ENCODE data around the gene PXK.

Gene PXK

DNA sequence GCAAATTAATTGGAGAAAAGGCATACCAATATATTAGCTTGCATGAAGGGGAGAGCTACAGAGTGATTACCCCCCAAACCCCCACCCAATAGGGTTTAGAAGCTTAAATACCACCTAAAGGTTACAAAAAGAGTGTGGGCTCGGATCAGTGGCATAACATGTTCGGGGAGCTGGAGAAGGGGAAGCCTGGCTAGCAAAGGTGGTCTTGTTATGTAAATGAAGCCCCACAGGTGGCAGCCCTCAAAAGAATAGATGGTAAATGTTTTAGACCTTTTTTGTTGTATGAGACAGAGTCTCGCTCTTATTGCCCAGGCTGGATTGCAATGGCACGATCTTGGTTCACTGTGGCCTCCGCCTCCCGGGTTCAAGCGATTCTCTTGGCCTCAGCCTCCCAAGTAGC is 10.9 kb upstream of the PXK start:
- TF ChIP-seq POLR2A (IDR thresholded peaks at IDR 0.05; ENCODE audit: extremely low read depth, insufficient read length) (no peak), MYC (IDR thresholded peaks at IDR 0.05; ENCODE audit: low read depth, low read length) (no peak)
- TF ChIP-seq, protein P1, sequence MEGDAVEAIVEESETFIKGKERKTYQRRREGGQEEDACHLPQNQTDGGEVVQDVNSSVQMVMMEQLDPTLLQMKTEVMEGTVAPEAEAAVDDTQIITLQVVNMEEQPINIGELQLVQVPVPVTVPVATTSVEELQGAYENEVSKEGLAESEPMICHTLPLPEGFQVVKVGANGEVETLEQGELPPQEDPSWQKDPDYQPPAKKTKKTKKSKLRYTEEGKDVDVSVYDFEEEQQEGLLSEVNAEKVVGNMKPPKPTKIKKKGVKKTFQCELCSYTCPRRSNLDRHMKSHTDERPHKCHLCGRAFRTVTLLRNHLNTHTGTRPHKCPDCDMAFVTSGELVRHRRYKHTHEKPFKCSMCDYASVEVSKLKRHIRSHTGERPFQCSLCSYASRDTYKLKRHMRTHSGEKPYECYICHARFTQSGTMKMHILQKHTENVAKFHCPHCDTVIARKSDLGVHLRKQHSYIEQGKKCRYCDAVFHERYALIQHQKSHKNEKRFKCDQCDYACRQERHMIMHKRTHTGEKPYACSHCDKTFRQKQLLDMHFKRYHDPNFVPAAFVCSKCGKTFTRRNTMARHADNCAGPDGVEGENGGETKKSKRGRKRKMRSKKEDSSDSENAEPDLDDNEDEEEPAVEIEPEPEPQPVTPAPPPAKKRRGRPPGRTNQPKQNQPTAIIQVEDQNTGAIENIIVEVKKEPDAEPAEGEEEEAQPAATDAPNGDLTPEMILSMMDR (IDR thresholded peaks at IDR 0.05; ENCODE audit: low read depth, low read length), result no peak
- TF ChIP-seq, protein P2, sequence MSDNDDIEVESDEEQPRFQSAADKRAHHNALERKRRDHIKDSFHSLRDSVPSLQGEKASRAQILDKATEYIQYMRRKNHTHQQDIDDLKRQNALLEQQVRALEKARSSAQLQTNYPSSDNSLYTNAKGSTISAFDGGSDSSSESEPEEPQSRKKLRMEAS (IDR thresholded peaks at IDR 0.05; ENCODE audit: low read depth, low read length), result no peak
- no peak overlapping the region for H3K4me3 ChIP-seq (ENCODE audit: low read depth, low read length)
- DNase-seq (ENCODE audit: low read depth), result no peak

DNA sequence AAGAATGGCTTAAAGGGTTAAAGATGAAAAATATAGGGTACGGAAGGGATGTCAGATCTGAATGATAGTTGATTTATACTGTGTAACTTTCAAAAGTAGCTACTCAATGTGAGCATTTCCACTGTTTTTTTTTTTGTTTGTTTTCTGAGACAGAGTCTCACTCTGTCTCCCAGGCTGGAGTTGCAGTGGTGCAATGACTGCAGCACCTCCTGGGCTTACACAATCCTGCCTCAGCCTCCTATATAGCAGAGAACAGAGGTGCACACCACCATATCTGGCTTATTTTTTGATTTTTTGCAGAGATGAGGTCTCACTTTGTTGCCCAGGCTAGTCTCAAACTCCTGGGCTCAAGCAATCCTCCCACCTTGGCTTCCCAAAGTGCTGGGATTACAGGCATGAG is 9.9 kb upstream of the PXK start:
- H3K4me3 ChIP-seq (ENCODE audit: low read depth, low read length), result no peak overlapping the region
- TF ChIP-seq, protein P2 (IDR thresholded peaks at IDR 0.05; ENCODE audit: low read depth, low read length), result no peak
- TF ChIP-seq MYC (IDR thresholded peaks at IDR 0.05; ENCODE audit: low read depth, low read length) (no peak), POLR2A (IDR thresholded peaks at IDR 0.05; ENCODE audit: extremely low read depth, insufficient read length) (no peak)
- TF ChIP-seq, protein P1 (IDR thresholded peaks at IDR 0.05; ENCODE audit: low read depth, low read length), result no peak
- no peak for DNase-seq (ENCODE audit: low read depth)

DNA sequence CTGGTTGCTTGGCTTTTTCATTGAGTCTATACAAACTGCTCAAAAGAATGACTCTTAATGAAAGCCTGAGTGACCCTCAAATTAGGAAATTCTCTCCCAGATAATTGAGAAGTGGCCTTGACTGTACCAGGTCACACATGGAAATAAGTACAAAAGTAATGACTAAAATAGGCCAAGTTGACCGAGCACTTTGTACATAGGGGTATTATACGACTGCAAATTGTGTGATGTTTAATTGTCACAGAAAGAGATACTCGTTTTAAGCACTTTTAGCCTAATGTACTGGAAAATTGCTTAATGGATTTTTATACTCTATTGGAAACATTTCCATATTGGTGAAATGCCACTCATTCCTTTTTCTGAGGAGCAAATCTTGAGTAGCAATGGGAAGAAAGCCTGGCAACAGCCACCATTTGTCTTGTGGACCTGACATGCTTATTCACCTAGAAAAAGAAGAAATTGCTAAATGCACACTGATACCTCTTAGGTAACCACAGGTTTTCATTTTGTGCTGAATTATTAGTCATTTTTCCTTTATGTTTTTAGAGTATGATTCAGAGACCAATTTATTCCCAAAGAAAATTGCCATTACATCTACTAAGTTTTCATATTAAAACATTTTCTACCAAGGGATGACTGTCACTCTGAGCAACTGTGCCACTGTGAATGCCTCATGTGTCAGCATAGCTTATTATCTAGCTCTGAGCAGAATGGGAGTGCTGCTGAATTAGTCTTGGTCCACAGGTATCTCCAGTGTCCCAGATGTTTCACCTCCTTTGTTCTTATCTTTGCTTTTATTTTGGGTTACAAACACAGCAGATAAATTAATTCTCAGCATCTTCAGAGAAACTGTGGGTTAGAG is 8.9 kb upstream of the PXK start:
- DNase-seq (ENCODE audit: low read depth), result no peak
- TF ChIP-seq MYC (IDR thresholded peaks at IDR 0.05; ENCODE audit: low read depth, low read length) (no peak), POLR2A (IDR thresholded peaks at IDR 0.05; ENCODE audit: extremely low read depth, insufficient read length) (no peak)
- TF ChIP-seq, protein P1 (IDR thresholded peaks at IDR 0.05; ENCODE audit: low read depth, low read length), result no peak
- TF ChIP-seq, protein P2 (IDR thresholded peaks at IDR 0.05; ENCODE audit: low read depth, low read length), result no peak
- H3K4me3 ChIP-seq (ENCODE audit: low read depth, low read length), result no peak overlapping the region

DNA sequence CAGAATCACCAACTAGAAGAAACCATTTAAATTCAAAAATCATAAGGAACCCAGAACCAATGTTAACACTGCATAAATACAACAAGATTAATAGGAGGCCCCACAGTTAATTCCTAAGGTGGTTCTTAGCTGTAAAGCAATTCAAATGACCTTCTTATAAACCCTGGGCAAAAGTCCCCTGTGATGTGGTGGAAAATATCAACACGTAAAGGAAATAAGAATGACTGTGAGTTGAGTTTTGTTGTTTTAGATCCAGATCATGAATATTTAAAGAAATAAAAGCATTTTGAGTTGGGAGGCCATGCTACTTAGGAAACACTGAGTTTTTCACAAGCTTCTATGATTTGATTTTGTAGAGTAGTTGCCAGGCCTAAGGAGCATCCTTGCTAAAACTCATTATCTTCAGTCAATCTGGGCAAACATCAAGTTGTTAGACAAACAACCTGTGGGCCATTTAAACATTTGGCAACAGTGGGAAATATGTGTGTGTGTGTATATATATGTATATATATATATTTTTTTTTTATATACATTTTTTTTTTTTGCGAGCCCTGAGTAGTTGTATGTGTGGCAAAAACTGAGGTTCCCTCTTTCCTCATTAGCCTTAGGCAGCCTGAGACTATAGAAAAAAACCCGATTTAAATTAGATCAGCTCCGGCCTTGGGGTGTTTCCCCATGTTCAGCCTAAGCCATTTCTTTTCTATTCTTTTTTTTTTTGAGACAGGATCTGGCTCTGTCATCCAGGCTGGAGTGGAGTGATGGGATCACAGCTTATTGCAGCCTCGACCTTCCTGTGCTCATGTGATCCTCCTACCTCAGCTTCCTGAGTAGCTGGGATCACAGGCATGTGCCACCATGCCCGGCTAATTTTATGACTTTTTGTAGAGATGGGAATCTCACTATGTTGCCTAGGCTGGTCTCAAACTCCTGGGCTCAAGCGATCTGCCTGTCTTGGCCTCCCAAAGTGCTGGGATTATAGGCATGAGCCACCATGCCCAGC is 8.0 kb upstream of the PXK start:
- H3K4me3 ChIP-seq (ENCODE audit: low read depth, low read length), result no peak overlapping the region
- no peak for DNase-seq (ENCODE audit: low read depth)
- TF ChIP-seq MYC (IDR thresholded peaks at IDR 0.05; ENCODE audit: low read depth, low read length) (no peak), POLR2A (IDR thresholded peaks at IDR 0.05; ENCODE audit: extremely low read depth, insufficient read length) (no peak)
- TF ChIP-seq, protein P2 (IDR thresholded peaks at IDR 0.05; ENCODE audit: low read depth, low read length), result no peak
- TF ChIP-seq, protein P1 (IDR thresholded peaks at IDR 0.05; ENCODE audit: low read depth, low read length), result no peak

DNA sequence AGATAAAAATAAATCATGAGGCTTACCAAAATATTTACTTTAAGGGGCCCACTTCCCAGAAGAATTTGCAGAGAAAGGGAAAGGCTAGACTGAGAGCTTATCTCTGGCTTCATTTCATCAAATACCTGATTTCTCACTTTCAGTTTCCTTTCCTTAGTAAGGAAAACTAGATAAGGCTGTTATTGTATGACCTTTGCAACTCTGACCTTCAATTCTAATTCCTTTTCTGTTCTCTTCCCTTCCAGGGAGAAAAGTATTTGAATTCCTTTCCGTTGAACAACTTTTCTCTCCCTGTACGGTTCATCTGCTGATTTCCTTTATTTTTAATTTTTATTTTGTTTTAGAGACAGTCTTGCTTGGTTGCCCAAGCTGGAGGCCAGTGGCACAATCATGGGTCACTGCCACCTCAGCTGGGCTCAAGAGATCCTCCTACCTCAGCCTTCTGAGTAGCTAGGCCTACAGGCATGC is 7.1 kb upstream of the PXK start:
- no peak for DNase-seq (ENCODE audit: low read depth)
- TF ChIP-seq, protein P2 (IDR thresholded peaks at IDR 0.05; ENCODE audit: low read depth, low read length), result no peak
- TF ChIP-seq MYC (IDR thresholded peaks at IDR 0.05; ENCODE audit: low read depth, low read length) (no peak), POLR2A (IDR thresholded peaks at IDR 0.05; ENCODE audit: extremely low read depth, insufficient read length) (no peak)
- TF ChIP-seq, protein P1 (IDR thresholded peaks at IDR 0.05; ENCODE audit: low read depth, low read length), result no peak
- no peak overlapping the region for H3K4me3 ChIP-seq (ENCODE audit: low read depth, low read length)
